DOHH2 (cell line): Measurements from ENCODE around the gene DENND1B.

Source experiments
- EZH2phosphoT487 ChIP-seq: fragments of 200-600 bp; sonication (generic); IDR thresholded peaks from 2 replicates; pipeline ENCODE4 v1.6.1; 2017; ENCODE audit warnings: borderline replicate concordance, mild to moderate bottlenecking, antibody characterized with exemption, low read length, moderate library complexity, mixed read lengths
- TF ChIP-seq, protein P1 (sequence below): fragments of 200-600 bp; sonication (generic); IDR thresholded peaks from one replicate; pipeline ENCODE4 v1.5.1; 2014; ENCODE audit warnings: antibody characterized with exemption, mild to moderate bottlenecking, low read depth, low read length; ENCODE audit not compliant: poor library complexity, severe bottlenecking

DNA sequence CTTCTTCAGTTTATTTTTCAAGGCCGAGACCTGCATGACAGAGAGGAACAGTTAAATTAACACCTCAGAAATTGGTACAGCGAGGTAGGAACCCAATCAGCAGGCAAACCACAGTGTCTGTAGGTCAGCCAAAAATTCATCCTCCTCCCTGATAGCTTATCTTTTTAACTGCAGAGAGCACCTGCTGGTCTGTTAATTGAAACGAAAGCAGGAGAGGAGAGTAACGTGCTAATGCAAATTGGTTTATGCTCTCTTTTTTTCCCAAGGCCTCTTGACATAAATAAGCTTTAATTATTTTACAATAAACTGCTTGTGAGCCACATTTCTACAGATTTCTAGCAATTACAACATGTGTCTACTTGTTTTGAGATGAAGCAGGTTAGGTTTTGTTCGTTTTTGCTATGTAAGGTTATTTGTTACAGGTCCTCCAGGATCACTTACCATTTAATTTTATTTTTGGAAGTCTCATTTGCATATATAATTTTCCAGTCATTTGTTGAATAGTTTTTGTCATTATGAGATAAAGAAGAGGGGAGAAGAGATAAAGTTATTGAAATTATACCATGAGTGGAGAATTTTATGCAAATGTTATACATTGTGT is 179.9 kb downstream of the DENND1B start:
- TF ChIP-seq EZH2phosphoT487 = no peak
- TF ChIP-seq, protein P1, sequence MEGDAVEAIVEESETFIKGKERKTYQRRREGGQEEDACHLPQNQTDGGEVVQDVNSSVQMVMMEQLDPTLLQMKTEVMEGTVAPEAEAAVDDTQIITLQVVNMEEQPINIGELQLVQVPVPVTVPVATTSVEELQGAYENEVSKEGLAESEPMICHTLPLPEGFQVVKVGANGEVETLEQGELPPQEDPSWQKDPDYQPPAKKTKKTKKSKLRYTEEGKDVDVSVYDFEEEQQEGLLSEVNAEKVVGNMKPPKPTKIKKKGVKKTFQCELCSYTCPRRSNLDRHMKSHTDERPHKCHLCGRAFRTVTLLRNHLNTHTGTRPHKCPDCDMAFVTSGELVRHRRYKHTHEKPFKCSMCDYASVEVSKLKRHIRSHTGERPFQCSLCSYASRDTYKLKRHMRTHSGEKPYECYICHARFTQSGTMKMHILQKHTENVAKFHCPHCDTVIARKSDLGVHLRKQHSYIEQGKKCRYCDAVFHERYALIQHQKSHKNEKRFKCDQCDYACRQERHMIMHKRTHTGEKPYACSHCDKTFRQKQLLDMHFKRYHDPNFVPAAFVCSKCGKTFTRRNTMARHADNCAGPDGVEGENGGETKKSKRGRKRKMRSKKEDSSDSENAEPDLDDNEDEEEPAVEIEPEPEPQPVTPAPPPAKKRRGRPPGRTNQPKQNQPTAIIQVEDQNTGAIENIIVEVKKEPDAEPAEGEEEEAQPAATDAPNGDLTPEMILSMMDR = no peak
